ENCODE measurements around the gene SPG7.
"Not testable (repeated sequence)": the region's sequence is repeated elsewhere in the genome, so short reads cannot be mapped to it uniquely, and the experiment has no call there.

SPG7 gene

DNA sequence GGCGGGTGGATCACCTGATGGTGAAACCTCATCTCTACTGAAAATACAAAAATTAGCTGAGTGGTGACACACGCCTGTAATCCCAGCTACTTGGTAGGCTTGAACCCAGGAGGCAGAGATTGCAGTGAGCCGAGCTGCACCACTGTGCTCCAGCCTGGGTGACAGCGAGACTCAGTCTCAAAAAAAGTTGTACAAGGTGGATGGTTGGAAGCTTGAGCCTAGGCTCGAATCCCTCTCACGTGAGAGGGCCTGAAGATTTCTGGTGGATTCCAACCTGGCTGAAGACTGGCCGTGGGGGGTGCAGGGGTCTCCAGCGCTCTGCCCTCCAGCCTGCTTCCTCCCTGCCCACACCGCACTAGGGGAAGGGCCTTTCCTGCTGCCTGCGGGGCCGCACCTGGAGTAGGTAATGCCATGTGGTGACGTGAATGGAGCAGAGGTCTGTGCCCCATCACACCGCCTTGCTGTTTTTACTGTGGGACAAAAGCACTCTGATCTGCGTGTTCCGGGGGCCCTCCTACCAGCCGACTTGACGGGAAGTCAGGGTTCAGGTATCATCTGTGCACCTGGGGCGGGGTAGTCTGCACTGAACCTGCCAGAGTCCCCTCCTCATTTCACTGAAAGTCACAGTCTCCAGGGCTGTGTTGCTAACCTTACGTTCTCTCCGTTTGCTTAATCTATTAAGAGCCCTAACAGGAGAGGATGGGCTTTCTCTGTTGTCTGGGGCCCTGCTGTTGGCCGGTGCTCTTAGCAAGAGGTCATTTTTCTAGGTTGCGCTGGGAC is 56.5 kb downstream of the SPG7 start:
- DNase-seq: no peak

DNA sequence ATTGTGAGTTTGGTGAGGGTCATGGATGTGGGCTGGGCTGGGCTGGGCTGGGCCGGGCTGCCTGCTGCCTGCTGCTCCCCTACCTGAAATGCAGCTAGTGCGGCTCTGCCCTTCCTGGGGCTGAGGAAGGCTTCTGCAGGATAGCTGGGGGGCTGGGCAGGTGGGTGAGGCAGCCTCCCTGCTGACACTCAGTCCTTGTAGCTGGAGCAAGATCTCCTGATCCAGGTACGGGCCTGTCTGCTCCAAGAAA is 57.0 kb downstream of the SPG7 start:
- DNase-seq: no peak

DNA sequence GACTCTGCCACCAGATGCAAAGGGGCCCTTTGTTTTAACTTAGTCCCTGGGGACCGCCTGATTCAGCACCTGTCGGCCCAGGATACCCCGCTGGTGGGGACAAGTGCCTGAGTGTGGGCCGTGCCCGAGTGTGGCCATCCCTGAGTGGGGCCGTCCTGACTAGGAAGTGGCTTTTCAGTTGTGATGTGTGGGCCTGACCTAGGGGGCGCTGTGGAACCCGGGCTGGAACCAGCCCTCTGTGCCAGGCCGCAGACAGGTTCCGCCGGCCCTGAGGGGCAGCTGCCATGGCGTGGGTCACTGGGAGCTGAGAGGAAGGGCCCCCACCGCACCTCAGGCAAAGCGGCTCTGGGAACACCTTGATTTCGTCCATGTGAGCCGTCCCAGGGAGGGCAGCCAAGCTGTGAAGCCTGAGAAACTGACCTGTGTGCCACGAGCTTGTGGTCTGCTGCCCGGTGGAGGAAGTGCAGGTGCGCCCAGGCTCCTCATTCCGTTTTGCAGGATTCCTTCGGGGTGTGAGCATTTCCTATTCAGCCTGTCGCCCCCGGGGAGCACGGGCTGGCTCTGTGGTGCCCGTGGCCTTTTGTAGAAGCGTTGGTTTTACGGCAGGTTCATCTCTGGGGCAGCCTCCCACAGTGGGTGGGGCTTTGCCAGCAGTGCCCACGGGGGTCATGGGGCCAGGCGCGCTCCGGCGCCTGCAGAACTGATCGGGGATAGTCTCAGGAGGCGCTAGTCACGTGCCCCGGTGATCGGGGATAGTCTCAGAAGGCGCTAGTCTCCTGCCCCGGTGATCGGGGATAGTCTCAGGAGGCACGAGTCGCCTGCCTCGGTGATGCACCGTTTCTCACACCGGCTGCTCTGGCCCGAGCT is 57.5 kb downstream of the SPG7 start:
- DNase-seq: peak; percentile 32

DNA sequence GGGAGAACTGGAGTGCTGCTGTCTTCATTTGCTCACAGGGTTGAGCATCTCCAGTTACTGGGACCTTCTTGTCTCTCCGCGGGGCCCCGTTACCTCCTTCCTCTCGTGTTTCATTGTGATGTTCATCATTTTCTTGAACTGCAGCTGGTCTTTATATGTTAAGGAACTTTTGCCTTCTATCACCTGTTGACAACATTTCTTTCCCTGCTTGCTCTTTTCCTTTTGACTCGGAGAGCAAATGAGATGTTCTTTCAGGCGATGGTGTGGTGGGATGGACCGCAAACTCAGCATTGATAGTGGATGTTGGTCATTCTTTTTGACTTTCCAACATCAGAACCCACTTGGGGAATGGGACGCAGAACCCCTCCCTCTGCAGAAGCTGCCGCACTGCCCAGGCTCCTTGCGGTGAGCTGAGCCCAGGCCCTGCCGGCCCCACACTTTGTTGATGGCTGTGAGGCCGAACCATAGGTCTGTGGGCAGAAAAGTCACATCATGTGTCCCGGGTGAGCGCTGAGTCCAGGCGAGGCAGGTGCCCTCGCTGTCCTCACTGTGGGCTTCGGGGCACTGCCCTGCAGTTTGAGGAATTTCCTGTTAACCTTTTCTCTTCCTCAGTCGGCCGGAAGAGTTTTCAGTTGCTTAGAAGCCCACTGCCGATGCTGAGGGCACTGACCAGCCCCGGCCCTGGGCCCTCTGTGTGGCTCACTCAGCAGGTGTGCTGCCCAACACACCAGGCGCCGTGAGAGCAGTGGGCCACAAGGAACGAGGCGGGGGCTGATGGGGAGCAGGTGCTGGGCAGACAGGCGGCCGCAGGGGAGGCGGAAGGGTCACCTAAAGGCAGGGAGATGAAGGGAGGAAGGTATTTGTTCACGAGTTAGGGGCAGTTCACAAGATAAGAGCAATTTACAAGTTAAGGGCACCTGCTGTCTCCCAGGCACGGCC is 59.7 kb downstream of the SPG7 start:
- no peak for DNase-seq

GRCh38 chr16:89569506-89570341 is 61.5 kb downstream of the SPG7 start:
- DNase-seq: no peak

GRCh38 chr16:89570342-89570923 is 62.2 kb downstream of the SPG7 start:
- DNase-seq: no peak

DNA sequence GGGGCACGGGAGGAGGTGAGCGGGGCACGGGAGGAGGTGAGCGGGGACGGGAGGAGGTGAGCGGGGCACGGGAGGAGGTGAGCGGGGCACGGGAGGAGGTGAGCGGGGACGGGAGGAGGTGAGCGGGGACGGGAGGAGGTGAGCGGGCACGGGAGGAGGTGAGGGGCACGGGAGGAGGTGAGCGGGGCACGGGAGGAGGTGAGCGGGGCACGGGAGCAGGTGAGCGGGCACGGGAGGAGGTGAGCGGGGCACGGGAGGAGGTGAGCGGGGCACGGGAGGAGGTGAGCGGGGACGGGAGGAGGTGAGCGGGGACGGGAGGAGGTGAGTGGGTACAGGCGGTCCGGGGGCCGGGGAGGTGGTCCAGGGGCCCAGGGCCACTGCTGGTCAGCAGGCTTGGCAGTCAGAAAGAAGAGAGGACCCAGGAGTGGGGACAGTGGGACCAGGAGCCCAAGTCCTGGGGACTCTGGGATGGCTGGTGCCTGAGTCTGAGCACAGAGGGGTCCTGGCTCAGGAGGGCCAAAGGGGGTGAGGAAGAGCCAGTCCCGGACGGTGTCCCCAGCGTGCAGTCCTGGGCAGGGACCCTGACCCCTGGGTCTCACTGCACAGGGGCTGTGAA is 62.9 kb downstream of the SPG7 start:
- DNase-seq: not testable (repeated sequence)

DNA sequence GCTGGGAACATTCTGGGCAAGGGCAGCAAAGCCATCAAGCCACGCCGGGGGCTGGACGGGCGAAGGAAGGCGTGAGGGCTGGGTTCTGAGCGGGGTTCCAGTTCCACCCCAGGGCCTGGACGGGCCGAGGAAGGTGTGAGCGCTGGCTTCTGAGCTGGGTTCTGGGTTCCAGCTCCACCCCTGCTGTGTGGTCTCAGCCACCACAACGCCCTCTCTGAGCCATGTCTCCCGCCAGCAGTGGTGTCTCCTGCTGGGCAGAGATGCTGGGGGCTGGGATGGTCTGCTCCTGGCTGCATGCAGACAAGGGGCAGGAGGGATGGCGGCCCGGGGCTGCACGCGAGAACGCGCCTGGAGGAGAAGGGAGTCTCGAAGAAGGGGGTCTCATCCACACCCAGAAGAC is 63.4 kb downstream of the SPG7 start:
- no peak for DNase-seq

DNA sequence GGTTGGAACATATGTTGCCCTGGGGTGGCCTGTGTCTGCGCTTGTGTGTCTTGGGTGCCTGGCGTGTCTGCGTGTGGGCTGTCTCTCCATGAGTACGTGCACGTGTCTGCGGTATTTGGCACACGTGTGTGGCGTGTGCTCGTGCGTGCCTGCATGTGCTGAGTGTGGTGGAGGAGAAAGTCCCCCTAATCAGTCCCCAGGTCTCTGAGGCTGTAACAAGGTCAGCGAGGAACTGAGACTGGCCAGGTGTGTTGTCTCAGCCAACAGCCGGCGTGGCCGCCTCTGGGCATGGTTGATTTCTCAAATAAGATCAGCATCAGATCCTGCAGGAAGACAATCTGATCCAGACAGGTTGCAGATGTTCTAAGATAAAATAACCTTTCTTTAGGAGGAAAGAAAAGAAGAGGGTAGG is 63.9 kb downstream of the SPG7 start:
- no peak for DNase-seq

DNA sequence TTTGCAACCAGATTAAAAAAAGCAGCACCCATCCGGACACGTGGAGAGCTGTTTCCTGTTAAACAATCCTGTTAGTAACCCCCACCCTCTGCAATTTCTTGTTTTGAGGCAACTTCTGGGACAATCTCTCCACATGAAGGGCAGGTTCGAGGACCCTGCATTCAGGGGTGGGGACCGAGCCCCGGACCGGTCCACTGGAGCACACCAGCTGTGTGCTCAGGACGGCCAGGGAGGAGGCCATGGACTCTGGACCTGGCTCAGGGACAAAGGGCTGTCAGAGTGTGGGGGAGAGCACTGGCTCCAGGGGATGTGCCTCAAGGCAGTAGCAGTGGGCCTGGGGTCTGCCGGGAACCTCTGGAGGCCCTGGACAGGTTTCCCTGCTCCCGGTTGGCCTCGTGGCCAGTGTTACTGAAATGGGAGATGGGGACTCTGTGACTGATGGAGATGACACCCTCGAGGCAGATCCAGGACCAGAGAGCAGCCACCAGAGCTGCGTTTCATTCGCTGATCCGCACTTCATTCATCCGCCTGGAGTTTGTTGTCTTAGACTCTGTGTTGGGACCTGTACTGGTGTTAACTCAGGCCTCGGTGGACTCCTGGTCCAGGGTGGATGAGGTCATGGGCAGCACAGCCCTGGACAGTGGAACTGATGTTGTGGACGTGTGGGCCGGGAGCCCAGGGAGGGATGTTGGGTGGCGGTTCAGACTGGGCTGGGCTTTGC is 64.4 kb downstream of the SPG7 start:
- DNase-seq: no peak

DNA sequence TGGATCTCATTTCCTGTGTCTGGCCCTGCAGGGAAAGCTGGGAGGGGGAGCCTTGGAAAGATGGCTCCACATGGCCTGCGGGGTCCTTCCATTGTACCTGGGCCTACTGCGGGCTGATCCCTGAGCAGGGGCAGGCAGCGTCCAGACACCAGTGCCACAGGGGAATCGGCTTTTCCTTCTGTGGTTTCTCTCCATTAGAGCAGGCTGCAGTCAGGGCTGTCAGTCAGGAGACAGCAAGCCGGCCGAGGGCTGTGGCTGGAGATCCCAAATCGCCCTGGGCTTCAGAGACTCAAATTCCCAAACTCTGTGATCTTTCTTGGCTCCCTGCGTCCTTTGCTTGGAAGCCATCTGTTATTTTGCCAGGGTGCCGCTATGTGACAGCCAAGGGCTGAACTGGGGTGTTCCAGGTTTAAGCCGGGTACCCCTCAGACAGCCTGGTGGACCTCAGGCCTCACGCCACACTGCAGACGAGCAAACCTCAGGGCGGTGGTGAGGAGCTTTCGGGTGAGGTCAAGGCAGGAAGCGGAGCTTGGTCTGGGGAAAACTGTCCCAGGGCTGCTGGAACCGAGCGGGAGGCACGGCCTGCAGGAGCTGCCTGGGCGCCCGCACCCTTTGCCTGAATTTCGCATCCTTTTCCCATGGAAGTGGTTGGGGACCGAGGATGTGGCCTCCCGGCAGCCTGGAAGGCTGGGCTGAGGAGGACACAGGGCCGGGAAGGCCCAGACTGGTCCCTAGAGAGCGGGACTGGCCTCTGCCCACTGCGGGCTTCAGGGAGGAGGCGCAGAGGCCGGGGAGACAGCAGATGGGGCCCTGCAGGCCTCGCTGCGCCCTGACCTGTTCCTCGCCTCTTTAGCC is 65.8 kb downstream of the SPG7 start:
- DNase-seq: no peak

- DNase-seq: peak; percentile 69
Observed at GRCh38 chr16:89574681-89575246, 66.6 kb downstream of the SPG7 start.

DNA sequence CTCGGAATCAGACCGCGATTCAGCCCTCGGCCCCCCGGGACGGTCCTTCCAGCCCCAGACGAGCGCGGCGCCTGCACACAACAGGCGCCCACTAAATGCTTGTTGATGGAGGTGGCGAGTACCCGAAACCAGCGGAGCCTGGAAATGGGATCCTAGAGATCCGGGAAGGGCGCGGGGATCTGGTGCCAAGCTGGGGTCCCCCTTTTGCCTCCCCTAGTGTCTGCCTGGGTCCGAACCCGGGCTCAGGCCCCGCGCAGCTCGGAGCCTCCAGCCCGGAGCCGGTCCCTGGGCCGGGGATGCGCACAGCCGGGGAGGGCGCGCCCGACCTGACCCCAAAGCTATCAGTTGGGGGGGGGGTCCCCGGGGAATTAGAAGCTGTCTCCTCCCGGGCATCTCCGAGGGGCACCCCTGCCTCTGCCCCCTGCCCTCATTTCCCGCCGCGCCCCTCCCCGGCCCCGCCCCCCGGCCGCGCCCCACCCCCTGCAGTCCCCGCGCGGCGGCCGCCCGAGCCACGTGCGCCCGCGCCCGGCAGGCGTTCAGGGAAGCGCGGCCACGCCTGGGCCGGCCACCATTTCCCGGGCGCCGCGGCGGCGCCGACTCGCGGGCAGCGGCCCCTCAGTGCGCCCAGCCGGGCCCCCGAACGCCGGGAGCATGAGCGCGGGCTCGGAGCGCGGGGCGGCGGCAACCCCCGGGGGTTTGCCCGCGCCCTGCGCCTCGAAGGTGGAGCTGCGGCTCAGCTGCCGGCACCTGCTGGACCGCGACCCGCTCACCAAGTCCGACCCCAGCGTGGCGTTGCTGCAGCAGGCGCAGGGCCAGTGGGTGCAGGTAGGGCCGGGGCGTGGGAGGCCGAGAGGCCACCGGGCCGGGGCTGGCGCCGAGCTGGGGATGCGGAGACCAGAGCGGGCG is 67.3 kb downstream of the SPG7 start, which contains the start of gene CPNE7:
Gene CPNE7 (plus strand): TSS at position 512 of the 906 bp plus-strand sequence. CDS start 140 bp downstream, at position 652.
- DNase-seq: no peak

DNA sequence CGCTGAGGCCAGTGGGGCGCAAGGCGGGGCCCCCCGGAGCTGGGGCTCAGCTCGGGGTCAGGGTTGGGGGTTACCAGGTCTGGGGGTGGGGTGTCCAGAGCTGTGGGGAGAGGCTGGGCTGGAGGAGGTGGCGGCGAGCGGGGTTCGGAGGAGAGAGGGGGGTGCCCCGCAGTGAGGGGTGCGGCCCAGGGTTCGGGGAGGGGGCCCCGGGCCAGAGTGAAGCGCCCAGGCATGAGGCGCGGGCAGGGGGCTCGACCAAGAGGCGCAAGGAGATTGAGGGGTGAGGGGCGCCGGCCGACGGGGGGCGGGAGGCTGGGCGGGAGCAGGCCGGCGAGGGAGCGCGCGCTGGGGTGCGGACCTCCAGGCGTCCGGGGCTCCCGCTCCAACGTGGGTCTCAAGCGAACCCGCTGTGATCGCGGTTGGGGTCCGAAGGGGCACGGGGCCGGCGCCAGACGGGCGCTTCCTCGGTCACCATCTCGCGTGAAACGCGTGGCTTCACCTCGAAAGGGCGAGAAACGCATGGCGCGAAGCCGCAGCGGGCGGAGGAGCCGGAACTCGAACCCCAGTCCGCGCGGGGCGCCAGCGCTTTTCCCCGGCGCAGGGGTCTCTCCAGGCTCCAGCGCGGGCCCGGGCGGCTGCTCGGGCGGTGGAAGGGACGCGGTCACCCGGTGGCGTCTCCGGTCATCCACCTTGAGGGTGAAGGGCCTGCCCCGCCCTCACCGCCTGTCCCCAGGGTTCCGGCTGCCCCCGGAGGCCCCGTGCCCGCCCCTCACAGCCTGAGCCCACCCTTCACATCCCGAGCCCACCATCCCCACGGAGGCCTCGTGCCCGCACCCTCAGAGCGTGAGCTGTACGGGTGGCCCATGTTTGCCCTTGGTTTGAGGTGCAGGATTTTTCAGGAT is 68.2 kb downstream of the SPG7 start:
- no peak for DNase-seq

- DNase-seq: no peak
Observed at GRCh38 chr16:89577055-89577759, 69.0 kb downstream of the SPG7 start.

DNA sequence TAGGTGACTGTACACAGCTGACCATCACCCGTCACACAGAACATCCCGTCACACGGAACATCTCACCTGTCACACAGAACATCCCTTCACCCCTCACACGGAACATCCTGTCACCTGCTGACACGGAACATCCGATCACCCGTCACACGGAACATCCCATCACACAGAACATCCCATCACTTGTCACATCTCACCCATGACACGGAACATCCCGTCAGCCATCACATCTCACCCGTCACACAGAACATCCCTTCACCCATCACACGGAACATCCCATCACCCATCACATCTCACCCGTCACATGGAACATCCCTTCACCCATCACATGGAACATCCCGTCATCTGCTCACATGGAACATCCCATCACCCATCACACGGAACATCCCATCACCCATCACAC is 71.1 kb downstream of the SPG7 start:
- DNase-seq: no peak

All from fibroblast of skin of back (primary cell).